HepG2 (cell line): Measurements from ENCODE around the gene RPS19. TPM values are rescaled to one million over a fixed set of nuclear protein-coding genes. Genes with fewer than 3 reads are reported as not detected.
A peak's percentile ranks its signal among the peaks of the same experiment; 100 is the strongest.

Source experiments
- AGO2 ChIP-seq: fragments of 200-400 bp; formaldehyde crosslinking; optimal IDR thresholded peaks from 2 replicates; pipeline ENCODE3; 2017; ENCODE audit warnings: mild to moderate bottlenecking, low read depth, low read length, moderate library complexity
- PHF21A ChIP-seq: sonication (generic); formaldehyde crosslinking; IDR thresholded peaks from 2 replicates; pipeline ENCODE4 v1.5.0; 2020; ENCODE audit warnings: mild to moderate bottlenecking, missing genetic modification reagents
- RAD51 ChIP-seq: fragments of 450-650 bp; IDR thresholded peaks from 2 replicates; pipeline ENCODE4 v1.6.1; 2016; ENCODE audit warnings: borderline replicate concordance
- SSRP1 ChIP-seq: IDR thresholded peaks from 2 replicates; pipeline ENCODE4 v1.6.1; 2016; ENCODE audit warnings: control low read depth
- TBP ChIP-seq: sonication (generic); formaldehyde crosslinking; IDR thresholded peaks from 2 replicates; pipeline ENCODE4 v1.5.0; 2020; ENCODE audit warnings: missing genetic modification reagents
- TMF1 ChIP-seq: sonication (generic); formaldehyde crosslinking; IDR thresholded peaks from 2 replicates; pipeline ENCODE4 v1.8.1; 2022; ENCODE audit warnings: low read depth, missing genetic modification reagents
- ZMAT3 ChIP-seq: sonication (generic); formaldehyde crosslinking; conservative IDR thresholded peaks from 2 replicates; pipeline ENCODE4 v1.7.0; 2021; ENCODE audit warnings: missing genetic modification reagents
- ZNF329 ChIP-seq: sonication (generic); formaldehyde crosslinking; IDR thresholded peaks from 2 replicates; pipeline ENCODE4 v1.9.0; 2021; ENCODE audit warnings: low read depth, mild to moderate bottlenecking, missing genetic modification reagents
- ZNF768 ChIP-seq: sonication (generic); formaldehyde crosslinking; IDR thresholded peaks from 2 replicates; pipeline ENCODE4 v1.4.0; 2020; ENCODE audit warnings: missing genetic modification reagents
- polyA plus RNA-seq, 8 experiments: library from polyadenylated mRNA; depleted of rRNA in 3 of 8; stranded (reverse) in 7 of 8; unstranded in 1 of 8; fragments of >200 nt; fragmentation: Illumina TruSeq in 4 of 8; extraction: Trizol in 4 of 8; gene quantifications; 2 replicates each; pipeline versions ENCODE4 v1.2.1 to v1.2.3, GENCODE V29; 2011 to 2016; ENCODE audit warnings: low read depth in 4 of 8, missing spikeins in 1 of 8, mixed read lengths in 1 of 8; ENCODE audit not compliant: insufficient read depth in 1 of 8
- total RNA-seq, 5 experiments: library from RNA; depleted of rRNA; stranded (reverse); fragments of >200 nt; fragmentation: Illumina TruSeq; extraction: Trizol; gene quantifications; 2 replicates each; pipeline ENCODE4 v1.2.3, GENCODE V29; 2016; ENCODE audit warnings: low read depth in 1 of 5
- TF ChIP-seq, protein P1 (sequence below): sonication (generic); formaldehyde crosslinking; IDR thresholded peaks from 2 replicates; pipeline ENCODE4 v1.4.0; 2020; ENCODE audit warnings: missing genetic modification reagents
- TF ChIP-seq, protein P2 (sequence below): sonication (generic); formaldehyde crosslinking; IDR thresholded peaks from 2 replicates; pipeline ENCODE4 v1.5.0; 2020; ENCODE audit warnings: mild to moderate bottlenecking, missing genetic modification reagents, borderline replicate concordance

RPS19 gene
- total and polyA plus RNA-seq, 2 of the 13 experiments (the other 11 are each of a cell fraction or from before 2014, with no cell fraction given) = 1,983 to 4,758 TPM

- TF ChIP-seq ZMAT3 (CRISPR knock-in tag) (no peak), RAD51 (no peak), PHF21A (no peak), TBP (CRISPR knock-in tag) (no peak), TMF1 (CRISPR knock-in tag) (no peak), ZNF768 (CRISPR knock-in tag) (peak; percentile 98), ZNF329 (CRISPR knock-in tag) (no peak), AGO2 (peak; percentile 12), SSRP1 (CRISPR knock-in tag) (no peak)
- TF ChIP-seq, protein P1, sequence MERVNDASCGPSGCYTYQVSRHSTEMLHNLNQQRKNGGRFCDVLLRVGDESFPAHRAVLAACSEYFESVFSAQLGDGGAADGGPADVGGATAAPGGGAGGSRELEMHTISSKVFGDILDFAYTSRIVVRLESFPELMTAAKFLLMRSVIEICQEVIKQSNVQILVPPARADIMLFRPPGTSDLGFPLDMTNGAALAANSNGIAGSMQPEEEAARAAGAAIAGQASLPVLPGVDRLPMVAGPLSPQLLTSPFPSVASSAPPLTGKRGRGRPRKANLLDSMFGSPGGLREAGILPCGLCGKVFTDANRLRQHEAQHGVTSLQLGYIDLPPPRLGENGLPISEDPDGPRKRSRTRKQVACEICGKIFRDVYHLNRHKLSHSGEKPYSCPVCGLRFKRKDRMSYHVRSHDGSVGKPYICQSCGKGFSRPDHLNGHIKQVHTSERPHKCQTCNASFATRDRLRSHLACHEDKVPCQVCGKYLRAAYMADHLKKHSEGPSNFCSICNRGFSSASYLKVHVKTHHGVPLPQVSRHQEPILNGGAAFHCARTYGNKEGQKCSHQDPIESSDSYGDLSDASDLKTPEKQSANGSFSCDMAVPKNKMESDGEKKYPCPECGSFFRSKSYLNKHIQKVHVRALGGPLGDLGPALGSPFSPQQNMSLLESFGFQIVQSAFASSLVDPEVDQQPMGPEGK (CRISPR knock-in tag) = no peak
- TF ChIP-seq, protein P2, sequence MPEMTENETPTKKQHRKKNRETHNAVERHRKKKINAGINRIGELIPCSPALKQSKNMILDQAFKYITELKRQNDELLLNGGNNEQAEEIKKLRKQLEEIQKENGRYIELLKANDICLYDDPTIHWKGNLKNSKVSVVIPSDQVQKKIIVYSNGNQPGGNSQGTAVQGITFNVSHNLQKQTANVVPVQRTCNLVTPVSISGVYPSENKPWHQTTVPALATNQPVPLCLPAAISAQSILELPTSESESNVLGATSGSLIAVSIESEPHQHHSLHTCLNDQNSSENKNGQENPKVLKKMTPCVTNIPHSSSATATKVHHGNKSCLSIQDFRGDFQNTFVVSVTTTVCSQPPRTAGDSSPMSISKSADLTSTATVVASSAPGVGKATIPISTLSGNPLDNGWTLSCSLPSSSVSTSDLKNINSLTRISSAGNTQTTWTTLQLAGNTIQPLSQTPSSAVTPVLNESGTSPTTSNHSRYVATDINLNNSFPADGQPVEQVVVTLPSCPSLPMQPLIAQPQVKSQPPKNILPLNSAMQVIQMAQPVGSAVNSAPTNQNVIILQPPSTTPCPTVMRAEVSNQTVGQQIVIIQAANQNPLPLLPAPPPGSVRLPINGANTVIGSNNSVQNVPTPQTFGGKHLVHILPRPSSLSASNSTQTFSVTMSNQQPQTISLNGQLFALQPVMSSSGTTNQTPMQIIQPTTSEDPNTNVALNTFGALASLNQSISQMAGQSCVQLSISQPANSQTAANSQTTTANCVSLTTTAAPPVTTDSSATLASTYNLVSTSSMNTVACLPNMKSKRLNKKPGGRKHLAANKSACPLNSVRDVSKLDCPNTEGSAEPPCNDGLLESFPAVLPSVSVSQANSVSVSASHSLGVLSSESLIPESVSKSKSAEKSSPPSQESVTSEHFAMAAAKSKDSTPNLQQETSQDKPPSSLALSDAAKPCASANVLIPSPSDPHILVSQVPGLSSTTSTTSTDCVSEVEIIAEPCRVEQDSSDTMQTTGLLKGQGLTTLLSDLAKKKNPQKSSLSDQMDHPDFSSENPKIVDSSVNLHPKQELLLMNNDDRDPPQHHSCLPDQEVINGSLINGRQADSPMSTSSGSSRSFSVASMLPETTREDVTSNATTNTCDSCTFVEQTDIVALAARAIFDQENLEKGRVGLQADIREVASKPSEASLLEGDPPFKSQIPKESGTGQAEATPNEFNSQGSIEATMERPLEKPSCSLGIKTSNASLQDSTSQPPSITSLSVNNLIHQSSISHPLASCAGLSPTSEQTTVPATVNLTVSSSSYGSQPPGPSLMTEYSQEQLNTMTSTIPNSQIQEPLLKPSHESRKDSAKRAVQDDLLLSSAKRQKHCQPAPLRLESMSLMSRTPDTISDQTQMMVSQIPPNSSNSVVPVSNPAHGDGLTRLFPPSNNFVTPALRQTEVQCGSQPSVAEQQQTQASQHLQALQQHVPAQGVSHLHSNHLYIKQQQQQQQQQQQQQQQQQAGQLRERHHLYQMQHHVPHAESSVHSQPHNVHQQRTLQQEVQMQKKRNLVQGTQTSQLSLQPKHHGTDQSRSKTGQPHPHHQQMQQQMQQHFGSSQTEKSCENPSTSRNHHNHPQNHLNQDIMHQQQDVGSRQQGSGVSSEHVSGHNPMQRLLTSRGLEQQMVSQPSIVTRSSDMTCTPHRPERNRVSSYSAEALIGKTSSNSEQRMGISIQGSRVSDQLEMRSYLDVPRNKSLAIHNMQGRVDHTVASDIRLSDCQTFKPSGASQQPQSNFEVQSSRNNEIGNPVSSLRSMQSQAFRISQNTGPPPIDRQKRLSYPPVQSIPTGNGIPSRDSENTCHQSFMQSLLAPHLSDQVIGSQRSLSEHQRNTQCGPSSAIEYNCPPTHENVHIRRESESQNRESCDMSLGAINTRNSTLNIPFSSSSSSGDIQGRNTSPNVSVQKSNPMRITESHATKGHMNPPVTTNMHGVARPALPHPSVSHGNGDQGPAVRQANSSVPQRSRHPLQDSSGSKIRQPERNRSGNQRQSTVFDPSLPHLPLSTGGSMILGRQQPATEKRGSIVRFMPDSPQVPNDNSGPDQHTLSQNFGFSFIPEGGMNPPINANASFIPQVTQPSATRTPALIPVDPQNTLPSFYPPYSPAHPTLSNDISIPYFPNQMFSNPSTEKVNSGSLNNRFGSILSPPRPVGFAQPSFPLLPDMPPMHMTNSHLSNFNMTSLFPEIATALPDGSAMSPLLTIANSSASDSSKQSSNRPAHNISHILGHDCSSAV (CRISPR knock-in tag) = no peak
Measured at GRCh38 chr19:41910992-41911888, 51.2 kb downstream of the RPS19 start (continued).
